ENCODE results near the gene DUS2. TPM values are rescaled to one million over a fixed set of nuclear protein-coding genes. Genes with fewer than 3 reads are reported as not detected.

Gene DUS2
- total RNA-seq, 1 donor from 2014 or later = 22.9 TPM

DNA sequence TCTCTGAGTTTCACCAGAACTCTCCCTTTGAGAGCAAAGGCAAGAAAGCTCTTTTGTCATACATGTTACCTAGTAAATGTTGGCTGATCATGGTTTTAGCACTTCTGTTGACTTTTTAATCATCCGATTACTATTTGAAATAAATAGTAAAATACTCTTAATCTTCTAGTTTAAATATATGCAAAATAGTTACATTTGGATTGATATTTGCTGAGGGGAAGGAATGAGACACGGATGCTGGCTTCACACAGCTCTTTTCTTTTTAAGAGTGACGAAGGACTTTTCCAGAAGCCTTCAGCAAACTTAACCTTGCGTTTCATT lies 71.5 kb downstream of the DUS2 start:
- no peak for DNase-seq (ENCODE audit: low spot score)
- Mint-ChIP-seq H3K4me1 (peaks cover 2% of the 10 kb centered on the region), H3K27ac (no peak overlapping the region), H3K4me3 (no peak overlapping the region), H3K36me3 (peaks cover 4% of the 10 kb centered on the region), H3K9me3 (no peaks in the 10 kb centered on the region), H3K27me3 (ENCODE audit: insufficient read depth, low read depth) (no peaks in the 10 kb centered on the region)
- TF ChIP-seq EZH2phosphoT487 (IDR thresholded peaks at IDR 0.05) = no peak
- TF ChIP-seq EZH2 (IDR thresholded peaks at IDR 0.05) = no peak
- H3K4me3 ChIP-seq = no peak overlapping the region
- no peaks in the 10 kb centered on the region for H3K27me3 ChIP-seq
- H3K4me1 ChIP-seq = peaks cover 4% of the 10 kb centered on the region
- H3F3A ChIP-seq (ENCODE audit: low read depth) = no peaks in the 10 kb centered on the region
- H4K20me1 ChIP-seq (ENCODE audit: low read depth) = peaks cover 74% of the 10 kb centered on the region
- H3K36me3 ChIP-seq = peaks cover 4% of the 10 kb centered on the region
- H3K4me2 ChIP-seq = no peak overlapping the region
- no peaks in the 10 kb centered on the region for H3K9me3 ChIP-seq (ENCODE audit: low read depth)
- H3K27ac ChIP-seq = no peak overlapping the region
- peaks cover 100% of the 10 kb centered on the region for H3K79me2 ChIP-seq (ENCODE audit: low read depth)
- no peak overlapping the region for H2AFZ ChIP-seq (replicated peaks)
- H3K9ac ChIP-seq = no peak overlapping the region

- Mint-ChIP-seq H3K27me3 (ENCODE audit: insufficient read depth, low read depth) (no peaks in the 10 kb centered on the region), H3K36me3 (peaks cover 8% of the 10 kb centered on the region), H3K27ac (no peak overlapping the region), H3K4me1 (no peaks in the 10 kb centered on the region), H3K4me3 (no peak overlapping the region), H3K9me3 (peaks cover 5% of the 10 kb centered on the region)
- DNase-seq (ENCODE audit: low spot score) = no peak
- Histone ChIP-seq H3K9ac (no peak overlapping the region), H2AFZ (replicated peaks) (no peak overlapping the region), H3K4me1 (peaks cover under 1% of the 10 kb centered on the region), H3K27ac (no peak overlapping the region), H3K9me3 (ENCODE audit: low read depth) (no peaks in the 10 kb centered on the region), H3K4me2 (no peak overlapping the region), H3F3A (ENCODE audit: low read depth) (no peaks in the 10 kb centered on the region), H3K4me3 (no peak overlapping the region), H4K20me1 (ENCODE audit: low read depth) (peaks cover 57% of the 10 kb centered on the region), H3K36me3 (peaks cover 4% of the 10 kb centered on the region), H3K79me2 (ENCODE audit: low read depth) (peaks cover 100% of the 10 kb centered on the region), H3K27me3 (no peaks in the 10 kb centered on the region)
- TF ChIP-seq EZH2phosphoT487 (IDR thresholded peaks at IDR 0.05) (no peak), EZH2 (IDR thresholded peaks at IDR 0.05) (no peak)
- TF ChIP-seq, protein P1, sequence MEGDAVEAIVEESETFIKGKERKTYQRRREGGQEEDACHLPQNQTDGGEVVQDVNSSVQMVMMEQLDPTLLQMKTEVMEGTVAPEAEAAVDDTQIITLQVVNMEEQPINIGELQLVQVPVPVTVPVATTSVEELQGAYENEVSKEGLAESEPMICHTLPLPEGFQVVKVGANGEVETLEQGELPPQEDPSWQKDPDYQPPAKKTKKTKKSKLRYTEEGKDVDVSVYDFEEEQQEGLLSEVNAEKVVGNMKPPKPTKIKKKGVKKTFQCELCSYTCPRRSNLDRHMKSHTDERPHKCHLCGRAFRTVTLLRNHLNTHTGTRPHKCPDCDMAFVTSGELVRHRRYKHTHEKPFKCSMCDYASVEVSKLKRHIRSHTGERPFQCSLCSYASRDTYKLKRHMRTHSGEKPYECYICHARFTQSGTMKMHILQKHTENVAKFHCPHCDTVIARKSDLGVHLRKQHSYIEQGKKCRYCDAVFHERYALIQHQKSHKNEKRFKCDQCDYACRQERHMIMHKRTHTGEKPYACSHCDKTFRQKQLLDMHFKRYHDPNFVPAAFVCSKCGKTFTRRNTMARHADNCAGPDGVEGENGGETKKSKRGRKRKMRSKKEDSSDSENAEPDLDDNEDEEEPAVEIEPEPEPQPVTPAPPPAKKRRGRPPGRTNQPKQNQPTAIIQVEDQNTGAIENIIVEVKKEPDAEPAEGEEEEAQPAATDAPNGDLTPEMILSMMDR (IDR thresholded peaks at IDR 0.05) = no peak
Observed at GRCh38 chr16:68096491-68096890, 73.4 kb downstream of the DUS2 start.

DNA sequence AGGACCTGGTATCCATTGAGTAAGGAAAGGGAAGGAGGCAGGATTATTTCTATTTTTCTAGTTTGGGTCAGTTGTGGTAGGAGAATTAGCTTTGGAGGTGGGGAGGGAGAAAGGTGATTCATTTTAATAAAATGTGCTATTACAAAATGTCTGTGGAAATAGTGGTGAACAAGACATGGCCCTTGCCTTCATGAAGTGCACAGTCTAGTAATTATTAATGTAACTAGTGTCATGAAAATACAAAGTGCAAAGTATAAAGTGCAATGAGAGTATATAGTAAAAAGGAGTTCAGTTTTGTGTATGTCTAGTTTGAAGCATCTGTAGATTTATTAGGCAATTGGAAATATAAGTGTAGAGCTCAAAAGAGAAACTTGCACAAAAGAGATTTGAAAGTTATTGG lies 74.0 kb downstream of the DUS2 start:
- no peak overlapping the region for H3K4me3 Mint-ChIP-seq
- Histone ChIP-seq H3K4me2 (no peak overlapping the region), H3K4me1 (no peaks in the 10 kb centered on the region), H3K79me2 (ENCODE audit: low read depth) (peaks cover 100% of the 10 kb centered on the region), H3K27me3 (no peaks in the 10 kb centered on the region), H3K27ac (no peak overlapping the region), H2AFZ (replicated peaks) (no peak overlapping the region), H3K36me3 (peaks cover 4% of the 10 kb centered on the region), H4K20me1 (ENCODE audit: low read depth) (peaks cover 51% of the 10 kb centered on the region), H3F3A (ENCODE audit: low read depth) (no peaks in the 10 kb centered on the region), H3K4me3 (no peak overlapping the region), H3K9me3 (ENCODE audit: low read depth) (no peaks in the 10 kb centered on the region), H3K9ac (no peak overlapping the region)
- peaks cover 8% of the 10 kb centered on the region for H3K9me3 Mint-ChIP-seq
- DNase-seq (ENCODE audit: low spot score) = no peak
- peaks cover 10% of the 10 kb centered on the region for H3K36me3 Mint-ChIP-seq
- H3K27me3 Mint-ChIP-seq (ENCODE audit: insufficient read depth, low read depth) = no peaks in the 10 kb centered on the region
- no peak overlapping the region for H3K27ac Mint-ChIP-seq
- no peaks in the 10 kb centered on the region for H3K4me1 Mint-ChIP-seq
- TF ChIP-seq EZH2phosphoT487 (IDR thresholded peaks at IDR 0.05) (no peak), EZH2 (IDR thresholded peaks at IDR 0.05) (no peak)
- TF ChIP-seq, protein P1 (IDR thresholded peaks at IDR 0.05) = no peak

- Histone ChIP-seq H3K27ac (no peak overlapping the region), H3K9me3 (ENCODE audit: low read depth) (no peaks in the 10 kb centered on the region), H3K79me2 (ENCODE audit: low read depth) (peaks cover 100% of the 10 kb centered on the region), H3K36me3 (peaks cover 4% of the 10 kb centered on the region), H3K9ac (no peak overlapping the region), H3K4me3 (no peak overlapping the region), H3K4me2 (no peak overlapping the region), H3K4me1 (no peaks in the 10 kb centered on the region), H2AFZ (replicated peaks) (no peak overlapping the region), H4K20me1 (ENCODE audit: low read depth) (peaks cover 43% of the 10 kb centered on the region), H3K27me3 (no peaks in the 10 kb centered on the region), H3F3A (ENCODE audit: low read depth) (no peaks in the 10 kb centered on the region)
- Mint-ChIP-seq H3K27ac (no peak overlapping the region), H3K36me3 (peaks cover 17% of the 10 kb centered on the region), H3K27me3 (ENCODE audit: insufficient read depth, low read depth) (no peaks in the 10 kb centered on the region), H3K4me1 (no peaks in the 10 kb centered on the region), H3K9me3 (peaks cover 12% of the 10 kb centered on the region), H3K4me3 (no peak overlapping the region)
- TF ChIP-seq EZH2phosphoT487 (IDR thresholded peaks at IDR 0.05) (no peak), EZH2 (IDR thresholded peaks at IDR 0.05) (no peak)
- TF ChIP-seq, protein P1 (IDR thresholded peaks at IDR 0.05) = no peak
- DNase-seq (ENCODE audit: low spot score) = no peak
Observed at GRCh38 chr16:68097895-68098294, 74.8 kb downstream of the DUS2 start.
